Measurements from ENCODE around the gene SLC6A8.
"Not testable (repeated sequence)": the region's sequence is repeated elsewhere in the genome, so short reads cannot be mapped to it uniquely, and the experiment has no call there.

SLC6A8 gene

GRCh38 chrX:153694256-153694655, 6.5 kb downstream of the SLC6A8 start:
- not testable (repeated sequence) for DNase-seq

- no peak for DNase-seq
These were observed 7.1 kb downstream of the SLC6A8 start for GRCh38 chrX:153694687-153695270.

DNA sequence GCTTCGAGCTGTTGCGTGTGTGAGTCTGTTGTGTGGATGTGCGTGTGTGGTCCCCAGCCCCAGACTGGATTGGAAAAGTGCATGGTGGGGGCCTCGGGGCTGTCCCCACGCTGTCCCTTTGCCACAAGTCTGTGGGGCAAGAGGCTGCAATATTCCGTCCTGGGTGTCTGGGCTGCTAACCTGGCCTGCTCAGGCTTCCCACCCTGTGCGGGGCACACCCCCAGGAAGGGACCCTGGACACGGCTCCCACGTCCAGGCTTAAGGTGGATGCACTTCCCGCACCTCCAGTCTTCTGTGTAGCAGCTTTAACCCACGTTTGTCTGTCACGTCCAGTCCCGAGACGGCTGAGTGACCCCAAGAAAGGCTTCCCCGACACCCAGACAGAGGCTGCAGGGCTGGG, 8.4 kb downstream of the SLC6A8 start:
- no peak for DNase-seq

DNA sequence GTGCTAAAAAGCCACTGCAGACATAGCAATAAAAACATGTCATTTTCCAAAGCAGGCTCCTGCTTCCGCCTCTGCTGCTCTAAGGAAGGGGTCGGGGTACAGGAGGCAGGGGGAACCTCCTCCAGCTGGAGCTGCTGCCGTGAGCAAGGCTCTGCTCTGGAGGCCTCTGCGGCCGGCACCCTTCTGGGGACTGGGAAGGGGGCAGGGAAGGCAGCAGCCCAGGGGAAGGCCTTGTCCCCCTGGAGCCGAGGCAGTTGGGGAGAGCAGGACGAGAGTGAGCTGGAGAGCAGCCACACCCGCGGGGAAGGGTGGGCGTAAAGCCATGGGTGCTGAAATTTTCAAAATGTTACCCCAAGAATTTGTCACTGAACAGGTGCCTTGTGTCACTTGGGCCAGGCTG, 8.8 kb downstream of the SLC6A8 start:
- not testable (repeated sequence) for DNase-seq

GRCh38 chrX:153696986-153697722, 9.4 kb downstream of the SLC6A8 start:
- not testable (repeated sequence) for DNase-seq

DNA sequence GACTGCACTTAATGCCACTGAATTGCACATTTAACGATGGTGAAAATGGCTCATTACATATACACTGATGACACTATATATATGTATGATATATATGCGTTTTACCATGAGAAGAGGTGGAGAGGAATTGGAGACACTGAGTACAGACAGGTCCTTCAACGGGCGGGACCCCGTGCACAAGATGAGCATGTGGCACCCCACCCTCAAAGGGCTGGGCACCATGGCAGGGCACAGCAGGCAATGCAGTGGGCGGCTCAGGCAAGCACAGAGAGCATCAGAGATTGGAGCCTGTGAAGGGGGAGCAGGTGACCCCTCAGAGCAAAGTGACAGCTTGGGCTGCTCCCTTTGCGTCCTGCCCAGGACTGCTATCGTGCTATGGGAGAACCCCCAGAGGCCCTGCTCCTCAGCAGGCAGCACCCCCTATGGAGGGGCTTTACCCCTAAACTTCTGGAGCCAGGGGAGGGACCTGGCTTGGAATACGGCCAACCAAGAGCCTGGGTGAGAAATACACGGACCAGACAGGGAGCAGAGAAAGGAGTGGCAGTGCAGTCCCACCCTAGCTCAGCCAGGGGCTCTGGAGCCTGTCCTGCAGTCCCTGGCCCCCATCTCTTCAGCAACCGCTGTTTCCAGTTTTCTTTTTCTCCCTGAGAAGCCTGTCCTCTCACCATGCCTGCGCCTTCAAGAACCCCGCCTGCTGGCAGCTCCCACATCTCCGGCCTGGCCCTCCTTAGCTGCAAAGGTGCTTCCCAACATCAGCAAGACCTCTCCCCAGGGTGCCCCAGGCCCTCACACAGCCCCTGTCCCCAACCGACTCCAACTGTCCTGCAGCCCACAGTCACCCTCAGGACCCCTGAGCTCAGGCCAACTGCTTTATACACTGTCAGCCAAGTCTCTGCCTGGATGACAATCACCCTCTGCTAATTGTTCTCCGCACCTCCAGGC, 10.5 kb downstream of the SLC6A8 start:
- DNase-seq, result no peak

DNA sequence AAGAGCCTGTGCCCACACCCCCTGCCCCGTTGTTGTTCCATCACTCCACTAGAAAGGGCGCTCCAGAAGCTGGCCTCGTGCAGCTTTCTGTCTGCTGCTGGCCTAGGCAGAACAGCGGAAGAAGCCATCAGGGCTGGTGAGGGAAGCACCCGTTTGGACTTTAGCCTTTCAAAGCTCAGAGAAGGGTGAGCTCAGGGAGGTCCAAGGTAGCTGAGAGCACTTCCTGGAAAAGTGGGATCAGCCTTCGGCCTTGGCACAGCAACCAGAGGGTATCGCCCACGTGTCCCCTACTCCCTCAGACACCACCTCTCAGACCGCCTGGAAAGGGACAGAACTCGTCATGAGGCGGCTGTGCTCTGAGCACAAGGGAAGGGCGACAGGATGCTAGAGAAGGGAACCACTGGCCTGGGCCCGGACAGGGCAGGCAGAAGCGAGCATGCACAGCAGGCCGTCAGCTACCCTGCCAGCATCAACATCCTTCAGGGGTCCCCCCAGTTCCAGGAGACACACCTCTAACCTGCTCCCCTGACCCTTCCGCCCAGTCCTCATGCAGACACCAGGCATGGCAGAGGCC, 11.6 kb downstream of the SLC6A8 start:
- not testable (repeated sequence) for DNase-seq

GRCh38 chrX:153699784-153700371, 12.2 kb downstream of the SLC6A8 start:
- DNase-seq, result not testable (repeated sequence)

GRCh38 chrX:153700376-153700945, 12.7 kb downstream of the SLC6A8 start:
- no peak for DNase-seq

GRCh38 chrX:153700967-153701366, 13.2 kb downstream of the SLC6A8 start:
- no peak for DNase-seq

- DNase-seq, result no peak
These were observed 14.0 kb downstream of the SLC6A8 start for GRCh38 chrX:153701706-153702105.

DNA sequence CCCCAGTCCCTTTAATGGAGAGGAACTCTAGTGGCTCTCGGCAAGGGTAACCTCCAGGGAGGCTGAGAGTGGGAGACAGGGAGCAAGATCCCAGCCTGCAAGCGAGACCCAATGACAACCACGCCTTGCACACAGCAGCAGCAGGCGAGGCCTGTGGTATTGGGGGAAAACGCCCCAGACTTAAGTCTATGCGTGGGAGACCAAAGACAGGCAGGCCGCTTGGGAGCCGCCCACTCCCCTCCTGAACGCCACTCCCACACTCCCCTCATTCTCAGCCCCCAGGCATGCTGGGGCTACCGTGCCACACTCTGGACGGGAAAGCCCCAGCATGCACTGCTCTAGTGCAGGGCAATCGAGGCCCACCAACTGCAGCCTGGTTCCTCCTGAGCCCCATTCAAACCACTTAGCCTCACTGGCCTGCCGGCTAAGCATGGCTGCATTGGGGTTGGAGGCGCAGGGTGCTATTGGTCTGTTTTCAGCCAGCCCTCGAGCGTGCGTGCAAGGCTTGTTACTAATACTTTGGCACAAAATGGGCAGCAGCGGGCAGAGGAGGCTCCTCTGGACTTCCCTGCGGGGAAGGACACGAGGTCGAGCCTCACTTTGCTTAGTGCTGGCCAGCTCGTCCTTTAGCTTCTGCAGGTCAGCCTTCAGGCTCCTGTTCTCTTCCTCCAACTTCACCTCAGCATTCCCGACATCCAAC, 14.8 kb downstream of the SLC6A8 start:
- DNase-seq, result no peak

DNA sequence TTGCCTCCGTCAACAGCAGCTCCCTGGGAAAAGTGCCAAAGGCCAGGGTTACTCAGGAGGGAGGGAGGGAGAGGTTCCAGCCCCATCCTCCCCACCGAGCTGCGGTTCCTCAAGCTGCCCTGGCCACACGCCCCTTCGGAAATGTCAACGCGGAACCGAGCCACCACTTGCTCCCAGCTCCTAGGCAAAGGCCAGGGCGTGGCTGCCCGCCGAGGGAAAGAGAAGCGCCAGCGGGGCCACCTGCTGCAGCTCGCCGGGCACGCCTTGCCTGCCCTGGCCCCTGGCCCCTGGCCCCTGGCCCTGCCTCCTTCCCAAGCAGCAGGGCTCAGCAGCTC, 15.3 kb downstream of the SLC6A8 start:
- DNase-seq, result no peak

DNA sequence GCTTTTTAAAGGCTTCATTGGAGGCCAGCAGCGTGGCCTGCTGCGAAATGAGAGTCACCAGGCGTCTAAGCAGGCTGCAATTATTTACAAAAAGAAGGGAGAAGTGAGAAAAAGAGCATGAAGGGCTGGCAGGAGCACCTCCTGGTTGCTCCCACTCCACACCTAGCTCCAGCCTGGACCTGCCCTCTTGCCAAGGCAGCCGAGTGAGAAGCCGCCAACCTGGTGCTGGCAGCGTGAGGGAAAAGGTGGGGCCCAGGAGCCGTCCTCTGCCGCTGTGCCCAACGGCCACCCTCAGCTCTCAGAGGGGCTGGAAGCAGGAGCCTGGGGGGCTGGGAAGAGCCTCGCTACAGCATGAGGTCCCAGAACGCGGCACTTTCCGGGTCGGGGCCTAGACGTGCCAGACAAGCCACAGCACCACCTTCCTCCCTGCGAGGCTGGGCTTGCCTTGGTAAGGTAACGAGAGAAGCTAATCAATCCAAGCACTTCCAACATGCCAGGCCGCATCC, 16.3 kb downstream of the SLC6A8 start:
- DNase-seq, result no peak

DNA sequence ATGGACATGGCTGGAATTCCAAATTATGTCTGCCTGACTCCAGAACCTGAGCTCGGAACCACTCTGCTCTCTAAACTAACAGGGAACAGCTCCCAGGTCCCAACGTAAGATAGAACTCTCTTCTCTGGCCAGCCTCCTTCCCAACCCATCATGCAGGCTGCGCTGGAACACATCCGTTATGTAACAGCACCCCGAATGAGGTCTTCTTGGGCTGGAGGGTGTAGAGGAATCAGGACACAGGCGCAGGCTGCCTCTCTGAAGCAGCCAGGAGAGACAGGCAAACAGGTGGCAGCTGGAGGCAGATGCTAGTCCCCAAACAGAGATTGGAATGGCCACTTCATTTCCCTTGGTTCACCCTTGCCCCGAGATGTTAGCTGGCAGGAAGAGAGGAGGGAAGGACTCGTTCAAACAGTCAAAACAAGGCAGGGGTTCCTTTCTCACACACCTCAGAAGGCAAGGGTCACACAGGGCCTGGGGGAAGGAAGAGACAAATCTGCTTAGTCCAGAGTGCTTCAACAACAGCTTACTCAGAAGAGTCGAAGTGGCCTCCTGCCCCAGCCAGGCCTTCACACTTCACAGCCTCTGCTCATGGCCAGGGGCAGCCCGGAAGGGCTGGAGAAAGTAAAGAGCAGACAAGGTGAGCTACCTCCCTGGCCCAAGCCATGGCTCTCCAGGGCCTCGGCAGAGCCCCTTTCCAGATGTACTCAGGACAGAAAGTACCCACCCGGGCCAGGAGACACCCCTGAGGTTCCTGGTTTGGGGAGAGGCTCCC, 17.1 kb downstream of the SLC6A8 start:
- not testable (repeated sequence) for DNase-seq

DNA sequence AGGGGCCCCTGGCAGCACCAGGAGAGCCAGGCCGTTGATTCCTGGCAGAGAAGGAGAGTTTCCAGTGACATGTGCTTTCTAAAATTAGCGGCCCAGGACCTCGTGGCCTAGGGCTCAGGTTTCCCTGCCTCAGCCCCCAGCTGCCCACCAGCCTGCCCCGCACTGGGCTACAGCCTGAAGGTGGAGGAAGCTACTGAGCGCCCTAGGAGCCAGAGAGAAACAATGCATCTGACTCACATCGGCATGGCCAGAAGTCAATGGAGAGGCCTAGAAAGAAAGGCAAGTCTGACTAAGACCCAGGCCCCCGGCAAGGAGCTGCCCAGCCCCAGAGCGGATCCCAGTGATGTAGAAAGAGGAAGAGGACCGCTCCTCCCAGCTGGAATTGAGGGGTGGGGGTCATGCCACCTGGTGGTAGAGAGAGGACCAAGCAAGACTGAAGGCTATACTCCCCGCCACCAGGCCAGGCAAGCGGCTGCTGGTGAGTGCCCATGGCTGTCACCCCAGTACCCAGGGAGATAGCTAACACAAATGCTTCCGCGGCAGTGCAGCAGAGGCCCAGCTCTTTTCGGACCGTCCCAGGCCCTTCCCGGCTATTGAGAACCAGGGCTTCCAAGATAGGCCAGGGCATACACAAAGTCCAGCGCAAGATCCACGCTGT, 17.8 kb downstream of the SLC6A8 start:
- DNase-seq, result not testable (repeated sequence)

- no peak for DNase-seq
These were observed 19.1 kb downstream of the SLC6A8 start for GRCh38 chrX:153706799-153707198.

GRCh38 chrX:153707406-153707805, 19.7 kb downstream of the SLC6A8 start:
- DNase-seq, result no peak

DNA sequence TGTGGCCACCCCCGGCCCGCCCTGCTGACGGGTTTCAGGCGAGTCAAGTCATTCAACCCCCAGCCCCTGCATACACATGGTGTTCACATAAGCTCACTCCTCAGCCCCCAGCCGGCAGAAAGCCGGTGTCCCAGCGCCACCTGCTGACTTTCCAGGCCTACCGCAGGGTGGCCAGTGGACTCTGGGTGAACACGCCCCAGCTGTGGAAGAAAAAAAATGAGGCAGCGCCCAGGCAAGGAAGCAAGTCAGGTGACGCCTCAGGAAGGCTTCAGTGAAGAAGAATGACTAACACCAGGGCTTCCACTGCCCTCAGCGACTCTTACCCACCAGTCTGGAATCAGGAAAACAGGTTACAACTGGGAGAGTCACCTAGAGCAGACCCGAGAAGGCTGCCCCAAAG, 20.7 kb downstream of the SLC6A8 start:
- peak; percentile 49 for DNase-seq

Measured in CD4-positive, alpha-beta T cell treated with Interleukin-17A for 1 hour (primary cell).